Measurements from ENCODE around the gene ZPBP.

DNA sequence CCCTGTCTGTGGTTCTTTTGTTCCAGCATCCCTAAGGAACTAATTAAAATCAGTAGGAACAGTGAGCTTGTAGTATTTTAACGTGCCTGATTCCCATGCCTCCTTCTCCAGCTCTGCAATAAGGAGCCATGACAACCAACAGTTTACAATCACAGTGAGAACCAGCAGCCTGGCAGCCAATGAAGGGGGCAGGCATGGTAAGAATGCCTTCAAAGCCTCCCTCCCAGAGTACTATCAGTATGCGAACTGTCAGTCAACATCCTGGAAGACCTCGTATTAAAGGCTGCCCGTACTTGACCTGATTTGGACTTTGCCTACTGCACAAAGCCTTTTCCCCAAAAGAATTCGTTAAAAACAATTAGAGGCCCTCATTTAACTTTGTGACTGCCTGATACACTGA, 7.7 kb downstream of the ZPBP start:
- TF ChIP-seq CTCF (conservative IDR thresholded peaks at IDR 0.05) (no peak), EZH2 (IDR thresholded peaks at IDR 0.05; ENCODE audit: low read depth) (no peak)

Measured in PC-9 (cell line).